Neural progenitor cell (in vitro differentiated cells): ENCODE data around the gene ZNF638.

Experiments
- CTCF ChIP-seq: fragments of 200-600 bp; sonication (generic); IDR thresholded peaks from 2 replicates; pipeline ENCODE4 v1.5.1; 2017; ENCODE audit warnings: antibody characterized with exemption, mild to moderate bottlenecking
- EZH2phosphoT487 ChIP-seq: fragments of 200-600 bp; sonication (generic); IDR thresholded peaks from 2 replicates; pipeline ENCODE4 v1.6.1; 2017; ENCODE audit warnings: antibody characterized with exemption

GRCh38 chr2:71471276-71471675 lies 139.7 kb downstream of the ZNF638 start:
- no peak for TF ChIP-seq CTCF
- TF ChIP-seq EZH2phosphoT487, result no peak
